HepG2 (cell line): ENCODE measurements around the gene LIFR.

Experiments used
- IKZF1 ChIP-seq: fragments of 450-650 bp; IDR thresholded peaks from 2 replicates; pipeline ENCODE4 v1.7.1; 2016
- JUND ChIP-seq: sonication (generic); formaldehyde crosslinking; IDR thresholded peaks from 2 replicates; pipeline ENCODE4 v1.8.0; 2022; ENCODE audit warnings: mild to moderate bottlenecking, missing genetic modification reagents
- MAZ ChIP-seq, 2 experiments: sonication (generic) in 1 of 2; formaldehyde crosslinking in 1 of 2; IDR thresholded peaks; 2 replicates each; pipeline versions ENCODE4 v1.5.0 to v1.6.1; 2012 to 2020; ENCODE audit warnings: low read depth in 2 of 2, mild to moderate bottlenecking in 2 of 2, borderline replicate concordance in 1 of 2, improper control_type of control experiment in 1 of 2, low read length in 1 of 2, missing genetic modification reagents in 1 of 2, moderate library complexity in 1 of 2
- PTBP1 ChIP-seq: fragments of 200-400 bp; formaldehyde crosslinking; IDR thresholded peaks from 2 replicates; pipeline ENCODE4 v1.6.1; 2018; ENCODE audit warnings: low read length, low read depth; ENCODE audit not compliant: poor library complexity, severe bottlenecking
- ZFP90 ChIP-seq: sonication (generic); formaldehyde crosslinking; IDR thresholded peaks from 2 replicates; pipeline ENCODE4 v1.8.0; 2022; ENCODE audit warnings: missing genetic modification reagents, mild to moderate bottlenecking, inconsistent platforms, borderline replicate concordance
- ZFX ChIP-seq: sonication (generic); formaldehyde crosslinking; IDR thresholded peaks from 2 replicates; pipeline ENCODE4 v1.4.0; 2020; ENCODE audit warnings: mild to moderate bottlenecking, low read depth, missing genetic modification reagents, moderate library complexity
- TF ChIP-seq, protein P1 (sequence below), 2 experiments: sonication (generic) in 1 of 2; formaldehyde crosslinking in 1 of 2; IDR thresholded peaks; 2 replicates each; pipeline versions ENCODE4 v1.5.1 to v1.6.1; 2011 to 2020; ENCODE audit warnings: borderline replicate concordance in 1 of 2, low read depth in 1 of 2, low read length in 1 of 2, mild to moderate bottlenecking in 1 of 2, missing genetic modification reagents in 1 of 2, moderate library complexity in 1 of 2
- TF ChIP-seq, protein P2 (sequence below): sonication (generic); formaldehyde crosslinking; IDR thresholded peaks from 2 replicates; pipeline ENCODE4 v1.4.0; 2020; ENCODE audit warnings: missing genetic modification reagents

DNA sequence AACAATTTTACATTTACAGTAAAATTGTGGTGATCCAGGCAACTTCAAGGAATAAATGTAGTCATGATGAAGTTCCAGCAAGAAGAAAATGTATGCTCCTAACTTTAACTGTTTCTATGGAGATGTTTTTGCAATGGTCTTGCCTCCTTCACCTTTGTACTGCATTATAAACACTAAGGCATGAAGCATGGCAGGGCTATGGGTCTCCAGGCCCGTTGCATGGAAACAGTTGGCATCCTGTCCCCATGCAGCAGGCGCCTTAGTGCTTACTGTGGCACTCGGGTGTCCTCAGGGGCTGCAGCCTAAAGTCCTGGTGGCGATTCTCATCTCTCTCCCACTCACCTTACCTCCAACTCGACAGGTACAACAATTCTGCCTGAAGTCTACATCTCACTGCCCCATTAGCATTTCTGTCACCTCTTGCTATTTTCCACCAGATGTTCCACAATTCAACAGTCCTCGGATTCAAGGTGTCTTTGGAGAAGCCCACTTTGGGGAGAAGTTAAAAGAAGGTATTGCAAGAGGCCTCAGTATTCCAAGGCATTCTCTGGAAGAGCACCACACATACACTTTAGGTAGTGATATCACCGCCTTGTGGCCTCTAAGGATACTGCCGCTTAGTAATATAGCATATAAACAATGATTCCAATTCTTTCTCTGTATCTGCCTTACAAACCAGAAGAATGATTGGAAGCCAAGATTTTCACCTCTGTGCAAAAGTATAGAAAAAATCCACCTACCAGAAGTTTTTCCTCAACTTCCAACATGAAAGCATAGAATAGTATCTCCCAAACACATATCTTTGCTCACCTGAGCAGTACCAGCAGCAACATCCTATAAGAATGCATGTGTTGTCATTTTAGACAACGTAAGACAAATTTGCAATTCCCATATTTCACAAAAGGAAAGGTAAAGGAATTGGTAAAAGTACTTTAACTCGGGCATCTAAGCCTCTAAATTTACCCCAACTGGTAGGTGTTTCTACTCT is 5.1 kb downstream of the LIFR start:
- TF ChIP-seq JUND (CRISPR knock-in tag) (no peak), ZFX (CRISPR knock-in tag) (no peak), PTBP1 (no peak), IKZF1 (no peak), MAZ (IDR thresholded peaks at IDR 0.05; ENCODE audit: borderline replicate concordance, low read depth, low read length) (no peak), MAZ (CRISPR knock-in tag; IDR thresholded peaks at IDR 0.05; ENCODE audit: low read depth) (no peak), ZFP90 (CRISPR knock-in tag) (no peak)
- TF ChIP-seq, protein P1, sequence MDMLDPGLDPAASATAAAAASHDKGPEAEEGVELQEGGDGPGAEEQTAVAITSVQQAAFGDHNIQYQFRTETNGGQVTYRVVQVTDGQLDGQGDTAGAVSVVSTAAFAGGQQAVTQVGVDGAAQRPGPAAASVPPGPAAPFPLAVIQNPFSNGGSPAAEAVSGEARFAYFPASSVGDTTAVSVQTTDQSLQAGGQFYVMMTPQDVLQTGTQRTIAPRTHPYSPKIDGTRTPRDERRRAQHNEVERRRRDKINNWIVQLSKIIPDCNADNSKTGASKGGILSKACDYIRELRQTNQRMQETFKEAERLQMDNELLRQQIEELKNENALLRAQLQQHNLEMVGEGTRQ (IDR thresholded peaks at IDR 0.05; ENCODE audit: low read depth, low read length) = no peak
- TF ChIP-seq, protein P1 (CRISPR knock-in tag; IDR thresholded peaks at IDR 0.05; ENCODE audit: borderline replicate concordance) = no peak
- TF ChIP-seq, protein P2, sequence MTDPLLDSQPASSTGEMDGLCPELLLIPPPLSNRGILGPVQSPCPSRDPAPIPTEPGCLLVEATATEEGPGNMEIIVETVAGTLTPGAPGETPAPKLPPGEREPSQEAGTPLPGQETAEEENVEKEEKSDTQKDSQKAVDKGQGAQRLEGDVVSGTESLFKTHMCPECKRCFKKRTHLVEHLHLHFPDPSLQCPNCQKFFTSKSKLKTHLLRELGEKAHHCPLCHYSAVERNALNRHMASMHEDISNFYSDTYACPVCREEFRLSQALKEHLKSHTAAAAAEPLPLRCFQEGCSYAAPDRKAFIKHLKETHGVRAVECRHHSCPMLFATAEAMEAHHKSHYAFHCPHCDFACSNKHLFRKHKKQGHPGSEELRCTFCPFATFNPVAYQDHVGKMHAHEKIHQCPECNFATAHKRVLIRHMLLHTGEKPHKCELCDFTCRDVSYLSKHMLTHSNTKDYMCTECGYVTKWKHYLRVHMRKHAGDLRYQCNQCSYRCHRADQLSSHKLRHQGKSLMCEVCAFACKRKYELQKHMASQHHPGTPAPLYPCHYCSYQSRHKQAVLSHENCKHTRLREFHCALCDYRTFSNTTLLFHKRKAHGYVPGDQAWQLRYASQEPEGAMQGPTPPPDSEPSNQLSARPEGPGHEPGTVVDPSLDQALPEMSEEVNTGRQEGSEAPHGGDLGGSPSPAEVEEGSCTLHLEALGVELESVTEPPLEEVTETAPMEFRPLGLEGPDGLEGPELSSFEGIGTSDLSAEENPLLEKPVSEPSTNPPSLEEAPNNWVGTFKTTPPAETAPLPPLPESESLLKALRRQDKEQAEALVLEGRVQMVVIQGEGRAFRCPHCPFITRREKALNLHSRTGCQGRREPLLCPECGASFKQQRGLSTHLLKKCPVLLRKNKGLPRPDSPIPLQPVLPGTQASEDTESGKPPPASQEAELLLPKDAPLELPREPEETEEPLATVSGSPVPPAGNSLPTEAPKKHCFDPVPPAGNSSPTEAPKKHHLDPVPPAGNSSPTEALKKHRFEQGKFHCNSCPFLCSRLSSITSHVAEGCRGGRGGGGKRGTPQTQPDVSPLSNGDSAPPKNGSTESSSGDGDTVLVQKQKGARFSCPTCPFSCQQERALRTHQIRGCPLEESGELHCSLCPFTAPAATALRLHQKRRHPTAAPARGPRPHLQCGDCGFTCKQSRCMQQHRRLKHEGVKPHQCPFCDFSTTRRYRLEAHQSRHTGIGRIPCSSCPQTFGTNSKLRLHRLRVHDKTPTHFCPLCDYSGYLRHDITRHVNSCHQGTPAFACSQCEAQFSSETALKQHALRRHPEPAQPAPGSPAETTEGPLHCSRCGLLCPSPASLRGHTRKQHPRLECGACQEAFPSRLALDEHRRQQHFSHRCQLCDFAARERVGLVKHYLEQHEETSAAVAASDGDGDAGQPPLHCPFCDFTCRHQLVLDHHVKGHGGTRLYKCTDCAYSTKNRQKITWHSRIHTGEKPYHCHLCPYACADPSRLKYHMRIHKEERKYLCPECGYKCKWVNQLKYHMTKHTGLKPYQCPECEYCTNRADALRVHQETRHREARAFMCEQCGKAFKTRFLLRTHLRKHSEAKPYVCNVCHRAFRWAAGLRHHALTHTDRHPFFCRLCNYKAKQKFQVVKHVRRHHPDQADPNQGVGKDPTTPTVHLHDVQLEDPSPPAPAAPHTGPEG (CRISPR knock-in tag) = no peak
